Renal cortical epithelial cell (primary cell): Measurements from ENCODE around the gene DUSP22. TPM values are rescaled to one million over a fixed set of nuclear protein-coding genes. Genes with fewer than 3 reads are reported as not detected.

Experiments
- DNase-seq: peaks from one replicate; pipeline ENCODE4 v3.0.0-alpha.2; 2011; ENCODE audit warnings: low read depth
- total RNA-seq: library from RNA; depleted of rRNA; stranded (reverse); fragments of >200 nt; gene quantifications from 2 replicates; pipeline ENCODE4 v1.2.3, GENCODE V29; 2014

DUSP22 gene
- total RNA-seq, 1 donor from 2014 or later, result 31.1 TPM

DNA sequence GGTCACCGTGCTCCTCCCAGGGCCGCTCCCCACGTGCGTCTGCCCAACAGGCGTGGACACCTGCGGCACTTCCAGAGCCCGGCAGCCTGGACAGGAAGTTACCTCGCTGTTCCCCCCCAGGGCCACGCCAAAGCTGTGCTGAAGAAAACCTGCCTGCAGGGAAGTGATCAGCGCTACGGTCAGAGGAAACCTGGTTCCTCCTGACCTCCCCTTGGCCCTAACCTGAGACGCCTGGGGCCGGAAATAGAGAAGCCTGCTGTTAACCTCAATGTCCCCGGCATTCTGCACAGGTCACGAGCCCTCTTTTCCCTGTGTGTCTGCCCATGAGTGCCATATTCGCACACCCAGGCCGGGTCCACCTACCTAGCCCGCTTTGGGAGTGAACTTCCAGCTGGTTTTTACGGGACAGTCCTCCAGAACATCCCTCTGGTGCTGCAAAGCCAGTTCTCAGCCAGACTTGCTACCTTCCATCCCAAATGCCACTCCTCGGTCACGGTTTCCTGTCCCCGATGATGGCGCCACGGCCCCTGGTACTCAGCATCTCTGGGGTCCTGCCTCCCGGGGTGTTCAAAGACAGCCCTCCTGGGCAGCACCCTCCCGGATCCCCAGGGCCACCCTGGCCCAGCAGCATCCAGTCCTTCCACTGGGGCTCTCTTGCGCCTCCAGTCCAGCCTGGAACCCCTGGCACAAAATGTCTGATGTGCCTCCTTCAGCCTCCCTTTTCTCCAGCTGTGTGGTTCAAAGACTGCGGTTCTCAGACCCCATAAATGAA is 87.3 kb downstream of the DUSP22 start:
- peak; percentile 3 for DNase-seq

DNA sequence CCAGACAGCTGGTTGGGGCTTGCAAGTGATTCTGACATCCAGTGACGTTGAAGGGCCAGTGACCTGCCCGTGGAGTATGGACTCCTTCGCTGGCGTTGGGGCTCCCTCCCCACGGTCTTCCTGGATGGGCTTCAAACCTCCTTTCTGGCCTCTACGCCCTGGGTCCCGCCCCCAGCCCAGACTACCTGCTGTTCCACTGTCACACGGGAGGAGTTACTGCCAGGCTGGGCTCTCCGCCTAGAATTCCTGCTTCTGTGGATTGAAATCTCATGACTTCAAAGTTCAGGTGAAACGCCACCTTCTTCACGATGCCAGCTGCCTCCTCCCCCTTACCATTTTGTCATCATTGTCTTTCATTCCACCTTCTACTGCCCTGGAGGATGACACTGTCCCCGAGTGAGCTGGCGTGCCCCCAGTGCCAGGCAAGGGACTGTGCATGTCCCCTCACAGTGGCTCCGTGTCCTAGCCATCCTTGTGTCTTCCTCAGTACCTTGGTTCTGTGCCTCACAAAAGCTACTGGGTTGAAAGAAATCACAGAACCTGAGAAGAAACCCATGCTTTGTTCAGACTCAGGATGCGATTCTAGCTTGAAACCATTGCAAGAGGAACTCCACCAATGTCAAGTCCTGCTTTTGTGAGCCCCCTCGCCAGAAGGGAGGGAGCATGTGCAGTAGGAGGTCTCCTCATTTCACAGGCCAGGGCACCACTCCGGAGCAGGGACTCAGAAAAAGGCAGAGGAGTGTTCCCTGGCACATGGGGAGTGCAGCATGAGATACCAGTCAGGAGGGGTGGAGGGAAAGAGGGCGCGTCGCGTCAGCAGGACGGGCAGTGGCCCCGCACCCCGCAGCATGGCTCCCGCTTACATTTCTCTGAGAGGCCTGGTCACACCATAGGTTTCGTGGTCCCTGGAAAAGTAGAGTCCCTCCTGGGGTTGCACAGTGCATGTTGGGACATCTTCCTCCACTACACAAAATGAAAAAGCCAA is 88.2 kb downstream of the DUSP22 start:
- DNase-seq, result no peak

DNA sequence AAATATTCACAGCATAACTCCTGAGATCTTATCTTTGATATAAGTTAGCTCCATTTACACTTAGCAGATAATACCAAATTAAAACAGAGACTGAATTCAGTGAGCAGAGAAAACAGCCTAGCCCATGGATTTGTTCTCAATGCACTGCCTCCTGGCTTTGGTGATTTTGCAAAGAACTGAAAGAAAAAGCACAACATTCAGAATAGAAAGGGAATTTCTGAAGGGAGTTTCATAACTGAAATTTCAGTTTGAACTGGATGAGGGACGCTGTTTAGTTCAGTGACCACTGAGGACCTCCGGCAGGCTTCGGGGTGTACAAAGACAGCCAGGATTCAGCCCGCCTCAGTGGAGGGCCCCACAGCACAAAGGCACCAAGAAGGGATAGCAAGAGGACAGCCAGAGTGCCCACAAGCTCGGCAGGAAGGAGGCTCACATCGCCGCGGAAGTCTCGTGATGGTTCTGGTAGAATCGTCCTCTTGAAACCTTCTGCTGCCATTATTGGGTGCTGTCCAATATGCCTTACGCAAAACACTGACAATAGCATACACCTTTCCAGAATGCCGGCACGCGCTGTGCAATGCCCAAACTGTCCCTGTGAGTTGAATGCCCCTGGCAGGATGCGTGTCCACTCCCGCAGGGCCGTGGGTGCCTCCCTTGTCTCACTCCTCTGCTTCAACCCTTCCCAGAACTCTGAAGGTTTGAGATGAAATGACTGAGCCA is 89.6 kb downstream of the DUSP22 start:
- DNase-seq, result no peak

DNA sequence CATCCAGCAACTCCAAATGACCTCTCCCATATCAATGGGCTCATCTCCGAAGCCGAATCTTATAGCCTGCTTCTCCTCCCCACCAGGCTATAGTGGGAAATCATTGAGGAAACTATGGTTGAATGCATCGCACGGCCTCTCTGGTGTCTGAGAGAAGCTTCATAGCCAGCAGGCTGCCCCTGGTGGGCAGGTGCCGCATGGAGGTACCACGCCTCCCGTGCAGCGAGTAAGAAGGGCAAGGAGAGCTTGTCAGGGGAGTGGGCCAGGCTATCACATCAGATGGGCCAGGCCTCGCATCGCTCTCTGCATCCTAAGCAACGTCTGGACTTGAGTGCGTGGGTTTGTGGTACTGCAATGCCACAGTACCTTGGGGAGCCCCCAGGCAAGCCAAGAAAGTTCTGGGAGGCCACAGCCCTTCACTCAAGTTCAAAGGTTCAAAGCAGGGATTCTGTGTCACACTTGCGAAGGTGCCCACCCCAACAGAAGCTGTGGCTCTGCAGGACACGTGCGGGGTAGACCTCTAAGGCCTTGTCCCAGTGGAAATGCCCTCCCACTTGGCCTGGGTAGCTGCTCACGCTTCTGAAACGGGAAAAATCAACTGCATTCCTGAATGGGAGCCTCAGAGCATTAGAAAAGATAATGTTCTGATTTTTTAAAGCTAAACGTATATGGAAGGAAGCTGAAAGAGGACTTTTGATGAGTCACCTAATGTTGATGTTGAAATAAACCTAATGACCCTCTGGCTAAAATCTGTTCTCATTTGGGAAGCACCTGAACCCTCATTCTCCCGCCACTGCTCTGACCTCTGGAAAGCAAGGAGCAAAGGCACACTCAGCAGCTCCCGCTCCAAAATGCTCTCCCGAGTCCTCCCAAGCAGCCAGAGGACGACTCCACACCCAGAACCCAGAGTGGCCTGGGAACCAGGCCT is 90.9 kb downstream of the DUSP22 start:
- no peak for DNase-seq

DNA sequence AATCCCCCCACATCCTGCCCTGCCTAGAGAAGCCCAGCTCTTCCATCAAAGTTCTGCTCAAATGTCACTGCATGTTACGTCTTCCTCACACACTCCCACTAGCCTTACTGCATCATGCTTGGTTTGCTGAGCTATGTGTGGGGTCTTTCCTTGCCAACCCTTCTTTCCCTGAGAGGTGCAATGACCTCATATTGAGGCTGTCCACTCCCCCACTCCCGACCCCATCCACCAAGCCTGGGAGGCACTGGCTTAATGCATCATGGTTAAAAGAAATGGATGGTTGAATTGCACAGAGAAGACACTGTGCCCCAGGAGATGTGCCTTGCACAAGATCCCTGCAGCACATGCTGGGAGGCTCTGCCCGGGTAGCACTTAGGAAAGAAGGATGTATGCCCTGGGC is 91.6 kb downstream of the DUSP22 start:
- no peak for DNase-seq

DNA sequence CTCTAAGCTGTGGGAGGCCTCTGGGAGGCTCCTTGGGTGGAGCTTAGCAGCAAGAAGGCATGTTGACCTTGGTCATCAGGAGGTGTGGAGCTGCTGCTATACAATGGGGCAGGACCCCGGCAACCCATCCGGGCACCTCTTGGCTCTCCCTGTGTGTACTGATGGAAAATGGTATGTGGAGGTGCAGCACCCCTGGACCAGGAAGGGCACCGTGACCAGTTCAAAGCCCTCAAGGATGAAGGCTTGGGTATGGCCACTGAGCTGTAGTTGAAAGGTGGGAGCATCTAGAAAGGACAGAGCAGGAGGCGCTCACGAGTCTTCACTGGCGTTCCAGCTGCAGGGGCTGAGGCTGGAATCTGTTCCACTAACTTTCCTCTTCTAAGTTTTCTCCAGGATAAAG is 92.6 kb downstream of the DUSP22 start:
- no peak for DNase-seq

DNA sequence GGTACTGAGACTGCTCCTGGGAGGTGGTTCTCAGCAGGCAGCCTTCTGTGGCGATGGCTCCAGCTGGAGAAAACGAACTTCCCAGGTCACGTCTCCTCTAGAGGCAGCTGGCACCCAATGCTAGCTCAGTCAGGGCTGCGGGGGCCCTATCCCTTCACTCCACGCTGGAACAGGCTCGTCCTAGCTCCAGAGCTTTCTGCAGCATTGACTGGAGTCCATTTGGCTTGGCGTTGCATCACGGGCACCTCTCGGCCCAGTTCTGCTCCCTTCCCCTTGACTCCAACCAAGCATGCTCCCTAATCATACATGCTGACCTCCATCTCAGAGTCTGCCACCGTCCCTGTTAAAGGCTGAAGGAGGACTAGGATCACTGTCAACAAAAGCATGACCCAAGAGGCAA is 93.3 kb downstream of the DUSP22 start:
- DNase-seq, result no peak

DNA sequence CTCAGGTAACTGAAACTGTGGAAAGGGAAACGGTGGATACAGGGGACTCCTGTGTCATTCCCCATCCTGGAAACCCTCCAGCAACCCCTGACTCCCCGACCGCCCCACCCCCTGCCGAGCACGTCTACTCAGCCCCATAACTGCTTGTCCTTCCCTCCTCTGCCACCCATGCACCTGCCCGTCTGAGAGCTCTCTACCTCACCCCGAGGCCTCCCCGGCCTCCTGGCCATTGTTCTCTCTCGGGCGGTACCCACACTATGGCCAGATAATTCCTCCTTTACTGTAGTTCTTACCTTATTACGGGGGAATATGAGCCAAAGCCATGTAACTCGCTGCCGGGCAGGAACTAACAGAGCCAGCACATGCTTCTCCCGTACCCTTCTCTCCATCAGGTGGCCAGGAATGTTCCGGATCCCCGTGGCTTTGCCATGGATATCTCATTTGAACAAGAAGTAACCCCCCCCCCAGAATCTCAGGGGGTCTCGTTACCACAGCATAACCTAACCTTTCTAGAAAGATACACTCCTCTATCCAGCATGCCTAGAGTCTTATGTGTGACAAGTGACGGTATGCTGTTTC is 94.5 kb downstream of the DUSP22 start:
- no peak for DNase-seq

DNA sequence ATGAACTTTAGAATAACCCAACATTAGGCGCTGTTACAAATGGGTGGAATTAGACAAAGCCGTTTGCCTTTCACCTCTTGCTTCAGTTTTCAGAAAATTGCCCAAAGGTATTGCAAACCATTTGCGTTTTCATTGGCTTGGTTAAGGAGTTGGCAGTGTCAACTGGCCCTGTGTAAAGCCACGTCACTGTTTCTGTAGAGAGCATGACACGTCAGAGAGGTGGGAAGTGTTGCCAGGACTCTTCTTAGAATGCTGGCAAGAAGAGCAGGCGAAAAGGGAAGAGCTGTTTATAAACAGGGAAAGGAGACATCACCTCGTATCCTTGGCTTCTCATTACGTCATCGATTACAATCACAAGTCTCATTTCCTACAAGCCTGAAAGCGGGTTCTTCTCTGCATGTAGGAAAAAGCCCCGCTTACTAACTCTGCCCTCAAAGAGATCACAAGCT is 95.0 kb downstream of the DUSP22 start:
- DNase-seq, result no peak

DNA sequence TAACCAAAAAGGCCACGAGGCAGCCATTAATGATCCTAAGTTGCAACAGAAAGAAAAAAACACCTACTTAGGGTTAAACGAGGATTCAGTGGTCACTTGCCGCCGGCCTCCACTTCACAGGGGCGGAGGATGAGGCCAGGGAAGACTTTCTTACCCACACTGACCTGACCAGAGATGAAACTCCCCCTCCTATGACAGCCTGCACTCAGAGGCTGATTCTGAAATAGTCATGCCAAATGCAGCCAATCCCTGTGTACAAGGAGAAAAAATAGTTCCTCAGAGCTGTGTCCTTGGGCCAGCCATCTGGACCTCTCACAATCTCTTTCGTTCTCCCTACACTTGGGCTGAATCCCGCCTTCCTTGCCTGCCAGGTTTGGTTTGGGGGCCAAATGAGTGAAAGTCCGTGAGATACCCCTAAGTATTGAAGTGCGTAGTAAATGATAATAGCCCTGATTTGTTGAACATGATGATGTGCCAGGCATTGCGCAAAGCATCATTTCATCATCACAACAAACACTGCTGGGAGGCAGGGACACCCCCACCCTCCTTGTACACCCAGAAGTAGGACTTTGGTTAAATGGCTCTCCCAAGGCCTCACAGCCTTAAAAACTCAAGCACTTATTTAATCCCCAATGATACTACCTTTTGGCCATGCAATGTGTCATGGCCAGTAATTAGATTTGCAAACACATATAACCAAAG is 96.1 kb downstream of the DUSP22 start:
- DNase-seq, result peak; percentile 3

DNA sequence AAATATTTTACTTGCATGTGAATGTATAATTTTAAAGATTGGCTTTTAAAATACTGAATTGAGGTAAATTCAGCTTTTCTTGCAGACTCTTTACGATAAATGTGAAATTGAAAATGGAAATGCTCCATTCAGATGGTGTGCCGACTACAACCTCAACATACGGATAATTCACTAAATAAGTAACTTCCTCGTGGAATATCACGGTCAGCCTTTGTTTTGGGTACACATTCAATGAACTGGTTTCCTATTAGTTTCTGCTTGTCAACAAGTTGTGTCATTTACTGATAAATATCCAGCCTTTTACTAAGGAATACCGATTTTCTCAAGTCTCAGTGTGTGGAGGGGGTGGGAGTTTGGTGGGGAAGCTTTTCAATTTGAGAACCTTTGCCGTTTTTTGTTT is 96.9 kb downstream of the DUSP22 start:
- no peak for DNase-seq

DNA sequence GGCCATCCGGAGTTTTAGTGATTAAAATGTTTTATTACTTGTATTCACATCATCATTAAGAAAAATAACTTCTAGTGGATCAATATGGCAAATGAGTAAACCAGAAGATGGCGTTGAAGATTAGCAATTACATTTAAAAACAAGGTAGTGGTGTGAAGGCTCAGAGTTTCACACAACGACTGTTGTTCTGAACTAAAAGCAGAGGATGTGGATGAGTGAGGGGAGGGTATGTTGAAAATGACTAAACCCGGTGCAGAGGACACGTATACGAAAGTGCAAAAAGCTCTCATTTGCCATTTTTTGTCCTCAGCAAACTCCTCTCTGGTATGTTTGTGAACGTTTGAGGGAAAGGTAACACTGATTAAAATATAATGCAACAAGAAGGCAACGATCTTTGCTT is 97.3 kb downstream of the DUSP22 start:
- DNase-seq, result peak; percentile 32

DNA sequence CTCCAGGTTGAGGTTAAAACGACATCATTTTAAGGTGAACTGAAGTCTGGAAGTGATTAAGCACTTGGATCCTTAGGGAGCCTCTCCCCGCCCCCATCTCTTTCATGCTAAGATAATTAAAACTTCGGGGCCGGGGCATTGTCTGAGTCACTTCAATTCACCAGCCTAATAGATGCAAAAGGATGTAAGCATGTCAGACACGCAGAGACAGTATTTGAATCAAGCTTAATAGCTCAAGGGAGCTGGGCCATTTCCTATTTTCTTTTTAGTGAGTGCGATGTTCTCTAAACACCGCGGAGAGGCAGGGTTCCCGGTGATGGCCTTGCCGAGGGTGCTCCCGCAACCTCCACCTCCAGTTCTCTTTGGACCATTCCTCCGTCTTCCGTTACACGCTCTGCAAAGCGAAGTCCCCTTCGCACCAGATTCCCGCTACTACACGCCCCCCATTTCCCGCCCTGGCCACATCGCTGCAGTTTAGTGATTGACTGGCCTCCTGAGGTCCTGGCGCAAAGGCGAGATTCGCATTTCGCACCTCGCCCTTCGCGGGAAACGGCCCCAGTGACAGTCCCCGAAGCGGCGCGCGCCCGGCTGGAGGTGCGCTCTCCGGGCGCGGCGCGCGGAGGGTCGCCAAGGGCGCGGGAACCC is 98.7 kb downstream of the DUSP22 start:
- peak; percentile 14 for DNase-seq

DNA sequence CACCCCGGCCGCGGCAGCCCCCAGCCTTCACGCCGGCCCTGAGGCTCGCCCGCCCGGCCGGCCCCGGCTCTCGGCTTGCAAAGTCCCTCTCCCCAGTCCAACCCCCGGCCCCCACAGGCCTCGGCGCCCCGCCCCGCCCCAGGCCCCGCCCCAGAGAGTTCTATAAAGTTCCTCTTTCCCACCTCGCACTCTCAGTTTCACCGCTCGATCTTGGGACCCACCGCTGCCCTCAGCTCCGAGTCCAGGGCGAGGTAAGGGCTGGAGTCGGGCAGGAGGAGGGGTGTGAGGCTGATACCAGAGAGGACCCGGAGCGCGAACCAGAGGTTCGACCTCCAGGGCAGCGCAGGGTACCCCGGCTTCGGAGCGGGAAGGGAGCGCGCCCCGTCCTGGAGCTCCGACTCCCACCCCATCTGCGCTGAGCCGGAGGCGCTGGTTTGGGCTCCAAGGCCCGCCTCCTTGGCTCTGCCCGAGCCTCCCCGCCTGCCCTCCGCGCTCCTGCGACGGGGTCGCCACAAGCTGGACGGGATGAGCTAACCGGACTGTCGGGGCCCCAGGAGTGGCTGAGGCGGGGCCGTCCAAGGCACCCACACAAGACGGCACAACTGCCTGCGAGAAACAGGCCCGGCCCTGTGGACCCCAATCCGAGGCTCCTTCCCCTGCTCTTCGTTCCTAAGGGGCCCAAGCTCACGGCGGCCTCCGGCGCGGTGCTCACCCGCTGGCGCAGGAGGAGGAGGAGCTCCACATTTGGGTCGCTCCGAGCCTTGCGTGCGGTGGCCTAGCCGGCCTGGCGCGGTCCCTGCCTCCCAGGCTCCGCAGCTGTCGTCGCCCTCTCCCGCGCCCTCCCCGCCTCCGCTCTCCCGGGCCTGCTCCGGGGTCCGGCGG is 99.5 kb downstream of the DUSP22 start, which contains the start of gene IRF4:
TSS of gene IRF4 (plus strand) at position 194 of the 882 bp plus-strand sequence. CDS start 1,401 bp downstream, outside the sequence.
- DNase-seq, result no peak

DNA sequence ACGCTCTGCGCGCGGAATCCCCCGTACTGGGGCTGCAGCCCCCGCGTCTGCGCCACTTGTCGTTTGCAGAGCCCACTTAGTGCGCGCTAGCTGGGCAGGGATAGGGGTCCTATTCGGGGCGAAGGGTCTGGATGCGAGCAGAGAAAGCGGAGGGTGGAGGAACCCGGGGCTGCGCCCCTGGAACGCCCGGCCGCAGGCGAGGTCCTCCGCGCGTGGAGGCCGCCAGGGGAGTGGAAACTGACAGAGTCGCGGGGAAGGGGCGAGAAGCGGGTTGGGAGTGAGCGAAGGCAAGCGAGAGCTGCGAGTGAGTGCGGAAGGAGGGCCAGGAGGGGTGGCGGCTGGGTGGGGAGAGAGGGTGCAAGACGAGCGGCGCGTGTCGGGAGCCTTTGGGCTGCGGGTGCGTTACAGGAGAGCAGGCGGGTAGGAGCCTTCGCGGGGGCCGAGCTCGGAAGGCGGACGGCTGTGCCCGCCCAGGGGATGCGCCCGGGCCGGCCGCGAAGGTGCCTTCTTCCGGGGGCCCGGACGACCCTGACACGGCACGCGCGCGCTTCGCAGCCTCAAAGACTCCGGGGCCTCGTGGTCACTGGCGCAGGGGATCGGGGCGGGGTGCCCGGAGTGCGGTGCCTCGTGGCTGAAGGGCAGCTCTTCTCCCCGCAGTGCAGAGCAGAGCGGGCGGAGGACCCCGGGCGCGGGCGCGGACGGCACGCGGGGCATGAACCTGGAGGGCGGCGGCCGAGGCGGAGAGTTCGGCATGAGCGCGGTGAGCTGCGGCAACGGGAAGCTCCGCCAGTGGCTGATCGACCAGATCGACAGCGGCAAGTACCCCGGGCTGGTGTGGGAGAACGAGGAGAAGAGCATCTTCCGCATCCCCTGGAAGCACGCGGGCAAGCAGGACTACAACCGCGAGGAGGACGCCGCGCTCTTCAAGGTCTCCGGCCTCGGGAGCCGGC is 100.4 kb downstream of the DUSP22 start:
- DNase-seq, result no peak

DNA sequence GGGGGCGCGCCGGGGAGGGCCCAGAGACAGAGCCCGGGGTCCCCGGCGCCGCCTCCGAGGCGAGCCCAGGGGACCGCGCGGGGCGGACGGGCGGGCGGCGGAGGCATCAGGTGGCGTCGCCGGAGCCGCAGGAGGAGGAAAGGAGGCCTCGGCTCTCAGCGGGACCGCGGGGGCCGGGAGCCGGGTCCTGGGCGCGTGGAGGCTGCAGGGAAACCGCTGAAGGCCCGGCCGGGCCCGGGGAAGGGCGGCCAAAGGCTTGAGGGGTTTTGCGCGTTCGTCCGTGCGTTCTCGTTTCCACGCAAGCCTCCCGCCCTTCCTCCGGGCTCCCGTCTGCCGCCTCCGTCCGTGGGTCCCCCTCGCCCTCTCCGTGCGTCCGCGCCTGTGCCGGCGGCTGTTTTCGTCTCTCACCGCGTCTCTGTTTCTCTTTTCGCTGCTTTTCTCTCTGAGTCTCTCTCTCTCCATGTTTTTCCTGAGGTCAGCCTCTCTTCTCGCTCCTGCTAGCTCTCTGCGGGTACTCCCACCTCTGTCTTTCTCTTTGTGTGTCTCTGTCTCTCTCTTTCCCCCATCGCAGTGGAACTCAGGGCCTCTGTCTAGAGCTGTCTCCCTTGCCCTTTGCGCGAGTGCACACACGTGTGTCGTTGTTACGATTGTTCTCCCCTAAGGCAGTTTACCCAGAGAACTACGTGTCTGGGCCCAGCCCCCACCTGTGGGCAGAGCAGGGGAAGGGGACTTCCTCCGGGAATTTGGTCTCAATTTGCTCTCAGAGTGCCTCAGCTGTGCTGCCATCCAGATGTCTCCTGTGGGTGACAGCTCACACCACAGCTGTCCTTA is 101.3 kb downstream of the DUSP22 start:
- DNase-seq, result no peak
